Uterus (tissue), 2 donors: ENCODE results near the gene TRIM54.

ENCODE experiments used
- POLR2A ChIP-seq, 2 donors: fragments of 450-650 bp; IDR thresholded peaks; one replicate each; pipeline ENCODE4 v1.6.1; 2016; ENCODE audit warnings: antibody characterized with exemption in 2 of 2, mild to moderate bottlenecking in 1 of 2, moderate library complexity in 1 of 2
- TF ChIP-seq, protein P1 (sequence below), 4 experiments: fragments of 200-600 bp in 2 of 4; fragments of 450-650 bp in 2 of 4; sonication (generic) in 2 of 4; IDR thresholded peaks; one replicate each; pipeline ENCODE4 v1.5.1; 2016 to 2019; ENCODE audit warnings: antibody characterized with exemption in 4 of 4, mild to moderate bottlenecking in 2 of 4, moderate library complexity in 1 of 4

GRCh38 chr2:27281855-27282559 is at the start of gene TRIM54:
- TF ChIP-seq, protein P1, sequence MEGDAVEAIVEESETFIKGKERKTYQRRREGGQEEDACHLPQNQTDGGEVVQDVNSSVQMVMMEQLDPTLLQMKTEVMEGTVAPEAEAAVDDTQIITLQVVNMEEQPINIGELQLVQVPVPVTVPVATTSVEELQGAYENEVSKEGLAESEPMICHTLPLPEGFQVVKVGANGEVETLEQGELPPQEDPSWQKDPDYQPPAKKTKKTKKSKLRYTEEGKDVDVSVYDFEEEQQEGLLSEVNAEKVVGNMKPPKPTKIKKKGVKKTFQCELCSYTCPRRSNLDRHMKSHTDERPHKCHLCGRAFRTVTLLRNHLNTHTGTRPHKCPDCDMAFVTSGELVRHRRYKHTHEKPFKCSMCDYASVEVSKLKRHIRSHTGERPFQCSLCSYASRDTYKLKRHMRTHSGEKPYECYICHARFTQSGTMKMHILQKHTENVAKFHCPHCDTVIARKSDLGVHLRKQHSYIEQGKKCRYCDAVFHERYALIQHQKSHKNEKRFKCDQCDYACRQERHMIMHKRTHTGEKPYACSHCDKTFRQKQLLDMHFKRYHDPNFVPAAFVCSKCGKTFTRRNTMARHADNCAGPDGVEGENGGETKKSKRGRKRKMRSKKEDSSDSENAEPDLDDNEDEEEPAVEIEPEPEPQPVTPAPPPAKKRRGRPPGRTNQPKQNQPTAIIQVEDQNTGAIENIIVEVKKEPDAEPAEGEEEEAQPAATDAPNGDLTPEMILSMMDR (IDR thresholded peaks at IDR 0.05): no peak
- TF ChIP-seq POLR2A (IDR thresholded peaks at IDR 0.05): no peak
